GM19238 (cell line): ENCODE measurements around the gene LTC4S.
A peak's percentile ranks its signal among the peaks of the same experiment; 100 is the strongest.
"Not testable (repeated sequence)": the region's sequence is repeated elsewhere in the genome, so short reads cannot be mapped to it uniquely, and the experiment has no call there.

ENCODE experiments used
- DNase-seq: peaks from one replicate; pipeline ENCODE4 v3.0.0; 2011; ENCODE audit warnings: low spot score; ENCODE audit not compliant: insufficient read length

Gene LTC4S

GRCh38 chr5:179793468-179794139, at the start of gene LTC4S:
Gene LTC4S (plus strand): TSS chr5:179793986. CDS start chr5:179794081, 95 bp downstream.
- DNase-seq, result no peak

- not testable (repeated sequence) for DNase-seq
These were observed 49.7 kb upstream of the LTC4S start for GRCh38 chr5:179744106-179744505.

GRCh38 chr5:179746872-179747271, 46.9 kb upstream of the LTC4S start:
- no peak for DNase-seq

- DNase-seq, result no peak
These were observed 46.0 kb upstream of the LTC4S start for GRCh38 chr5:179747811-179748210.

GRCh38 chr5:179749857-179750508, 43.8 kb upstream of the LTC4S start:
- no peak for DNase-seq

- DNase-seq, result no peak
These were observed 39.8 kb upstream of the LTC4S start for GRCh38 chr5:179753971-179754370.

- DNase-seq, result no peak
These were observed 38.8 kb upstream of the LTC4S start for GRCh38 chr5:179755022-179755421.

GRCh38 chr5:179758955-179759354, 34.8 kb upstream of the LTC4S start:
- DNase-seq, result no peak

GRCh38 chr5:179759581-179760551, 33.9 kb upstream of the LTC4S start:
- no peak for DNase-seq

GRCh38 chr5:179762079-179762780, 31.6 kb upstream of the LTC4S start:
- peak; percentile 28 for DNase-seq

- no peak for DNase-seq
These were observed 31.0 kb upstream of the LTC4S start for GRCh38 chr5:179762781-179763176.

GRCh38 chr5:179763215-179763945, 30.4 kb upstream of the LTC4S start:
- peak; percentile 50 for DNase-seq

GRCh38 chr5:179764056-179764455, 29.7 kb upstream of the LTC4S start:
- DNase-seq, result no peak

GRCh38 chr5:179765400-179765799, 28.4 kb upstream of the LTC4S start:
- no peak for DNase-seq

- DNase-seq, result no peak
These were observed 27.6 kb upstream of the LTC4S start for GRCh38 chr5:179766021-179766725.

GRCh38 chr5:179766726-179767455, 26.9 kb upstream of the LTC4S start:
- DNase-seq, result no peak

GRCh38 chr5:179767496-179768100, 26.2 kb upstream of the LTC4S start:
- no peak for DNase-seq

GRCh38 chr5:179768326-179769085, 25.3 kb upstream of the LTC4S start:
- DNase-seq, result no peak
